H9 (cell line): ENCODE results near the gene LYST. TPM values are rescaled to one million over a fixed set of nuclear protein-coding genes. Genes with fewer than 3 reads are reported as not detected.

Experiments
- DNase-seq: peaks from one replicate; pipeline ENCODE4 v3.0.0-alpha.2; 2017
- H2AFZ ChIP-seq: one replicate; pipeline ENCODE4 v1.6.1; 2013; ENCODE audit warnings: mild to moderate bottlenecking, low read length, control low read depth, moderate library complexity
- H2AK5ac ChIP-seq: 2 replicates; pipeline ENCODE4 v1.6.1; 2013; ENCODE audit warnings: low read length, control low read depth, mixed read lengths; ENCODE audit not compliant: insufficient read length
- H2BK120ac ChIP-seq: one replicate; pipeline ENCODE4 v1.6.1; 2013; ENCODE audit warnings: low read depth, mild to moderate bottlenecking, low read length, control low read depth, inconsistent platforms; ENCODE audit not compliant: poor library complexity, severe bottlenecking
- H2BK12ac ChIP-seq: 2 replicates; pipeline ENCODE4 v1.6.1; 2013; ENCODE audit warnings: low read length, control low read depth, mixed read lengths, low read depth; ENCODE audit not compliant: insufficient read length
- H2BK15ac ChIP-seq: 2 replicates; pipeline ENCODE4 v1.6.1; 2013; ENCODE audit warnings: low read depth, low read length, control low read depth
- H2BK20ac ChIP-seq: one replicate; pipeline ENCODE4 v1.6.1; 2013; ENCODE audit warnings: low read depth, mild to moderate bottlenecking, low read length, control low read depth, inconsistent platforms; ENCODE audit not compliant: poor library complexity, severe bottlenecking
- H2BK5ac ChIP-seq: 2 replicates; pipeline ENCODE4 v1.6.1; 2013; ENCODE audit warnings: low read length, control low read depth, mixed read lengths; ENCODE audit not compliant: insufficient read length
- H3K14ac ChIP-seq: 2 replicates; pipeline ENCODE4 v1.6.1; 2013; ENCODE audit warnings: low read length, control low read depth; ENCODE audit not compliant: insufficient read depth
- H3K18ac ChIP-seq: 2 replicates; pipeline ENCODE4 v1.6.1; 2013; ENCODE audit warnings: low read depth, mild to moderate bottlenecking, mixed read lengths, low read length, control low read depth; ENCODE audit not compliant: insufficient read length
- H3K23ac ChIP-seq: 2 replicates; pipeline ENCODE4 v1.6.1; 2013; ENCODE audit warnings: low read length, control low read depth, mixed read lengths, low read depth; ENCODE audit not compliant: insufficient read length
- H3K23me2 ChIP-seq: 2 replicates; pipeline ENCODE4 v1.6.1; 2013; ENCODE audit warnings: low read depth, mild to moderate bottlenecking, mixed read lengths, low read length, control low read depth; ENCODE audit not compliant: insufficient read length, poor library complexity, severe bottlenecking
- H3K27ac ChIP-seq: 2 replicates; pipeline ENCODE4 v1.5.1; 2013; ENCODE audit warnings: low read length, control low read depth, mixed read lengths, low read depth; ENCODE audit not compliant: insufficient read length
- H3K27me3 ChIP-seq: 2 replicates; pipeline ENCODE4 v1.6.1; 2013; ENCODE audit warnings: low read length, control low read depth, inconsistent platforms; ENCODE audit not compliant: insufficient read depth
- H3K4ac ChIP-seq: 2 replicates; pipeline ENCODE4 v1.6.1; 2013; ENCODE audit warnings: low read depth, mild to moderate bottlenecking, control low read depth, inconsistent platforms, low read length, moderate library complexity
- H3K4me1 ChIP-seq: 2 replicates; pipeline ENCODE4 v1.6.1; 2013; ENCODE audit warnings: low read length, control low read depth, inconsistent platforms; ENCODE audit not compliant: insufficient read depth
- H3K4me2 ChIP-seq: 2 replicates; pipeline ENCODE4 v1.6.1; 2013; ENCODE audit warnings: low read length, control low read depth, mixed read lengths; ENCODE audit not compliant: insufficient read length, insufficient read depth
- H3K56ac ChIP-seq: 2 replicates; pipeline ENCODE4 v1.6.1; 2013; ENCODE audit warnings: low read depth, mild to moderate bottlenecking, mixed read lengths, low read length, control low read depth; ENCODE audit not compliant: insufficient read length
- H3K79me1 ChIP-seq: 2 replicates; pipeline ENCODE4 v1.6.1; 2013; ENCODE audit warnings: low read depth, mild to moderate bottlenecking, moderate library complexity, low read length, control low read depth, inconsistent platforms; ENCODE audit not compliant: insufficient read depth, poor library complexity, severe bottlenecking
- H3K79me2 ChIP-seq: 2 replicates; pipeline ENCODE4 v1.6.1; 2013; ENCODE audit warnings: low read length, control low read depth, inconsistent platforms; ENCODE audit not compliant: insufficient read depth
- H3K9ac ChIP-seq: 2 replicates; pipeline ENCODE4 v1.6.1; 2013; ENCODE audit warnings: low read length, control low read depth, mixed read lengths; ENCODE audit not compliant: insufficient read length; ENCODE audit errors: extremely low read depth
- H3K9me3 ChIP-seq: one replicate; pipeline ENCODE4 v1.6.1; 2013; ENCODE audit warnings: low read depth, low read length, inconsistent platforms; ENCODE audit not compliant: control insufficient read depth
- H3T11ph ChIP-seq: one replicate; pipeline ENCODE4 v1.6.1; 2013; ENCODE audit warnings: mild to moderate bottlenecking, low read length, control low read depth, inconsistent platforms
- H4K20me1 ChIP-seq: one replicate; pipeline ENCODE4 v1.6.1; 2013; ENCODE audit not compliant: control insufficient read depth, insufficient read length, insufficient read depth
- H4K5ac ChIP-seq: 2 replicates; pipeline ENCODE4 v1.6.1; 2013; ENCODE audit warnings: low read depth, mild to moderate bottlenecking, mixed read lengths, low read length, control low read depth; ENCODE audit not compliant: insufficient read length
- H4K8ac ChIP-seq: replicated peaks from 2 replicates; pipeline ENCODE4 v1.6.1; 2013; ENCODE audit warnings: low read length, control low read depth, mixed read lengths, low read depth; ENCODE audit not compliant: insufficient read length
- H4K91ac ChIP-seq: 2 replicates; pipeline ENCODE4 v1.6.1; 2013; ENCODE audit warnings: low read depth, mild to moderate bottlenecking, moderate library complexity, mixed read lengths, low read length, control low read depth; ENCODE audit not compliant: insufficient read length
- H3K27ac Mint-ChIP-seq, 3 experiments: 2 replicates in 2 of 3; 3 replicates in 1 of 3; pipeline ENCODE4 v1.8.0; 2020 to 2021; ENCODE audit warnings: mixed read lengths in 3 of 3, mild to moderate bottlenecking in 1 of 3, moderate library complexity in 1 of 3
- H3K27me3 Mint-ChIP-seq: 2 replicates; pipeline ENCODE4 v1.8.0; 2021; ENCODE audit warnings: low read depth, mild to moderate bottlenecking, moderate library complexity, mixed read lengths
- H3K36me3 Mint-ChIP-seq, 3 experiments: 2 replicates in 2 of 3; 3 replicates in 1 of 3; pipeline ENCODE4 v1.8.0; 2020 to 2021; ENCODE audit warnings: low read depth in 3 of 3, mixed read lengths in 3 of 3; ENCODE audit not compliant: insufficient read depth in 1 of 3
- H3K4me1 Mint-ChIP-seq, 2 experiments: 2 replicates each; pipeline ENCODE4 v1.8.0; 2020; ENCODE audit warnings: mixed read lengths in 2 of 2
- H3K4me3 Mint-ChIP-seq, 2 experiments: 2 replicates in 1 of 2; 3 replicates in 1 of 2; pipeline ENCODE4 v1.8.0; 2020 to 2021; ENCODE audit warnings: mild to moderate bottlenecking in 2 of 2, mixed read lengths in 2 of 2, moderate library complexity in 1 of 2
- H3K9me3 Mint-ChIP-seq, 2 experiments: 2 replicates in 1 of 2; 3 replicates in 1 of 2; pipeline ENCODE4 v1.8.0; 2020; ENCODE audit warnings: mild to moderate bottlenecking in 2 of 2, mixed read lengths in 2 of 2, moderate library complexity in 1 of 2
- CTCF ChIP-seq: fragments of 200-600 bp; sonication (generic); conservative IDR thresholded peaks from 3 replicates; pipeline ENCODE4 v1.8.0; 2021; ENCODE audit warnings: antibody characterized with exemption, mild to moderate bottlenecking
- WGBS: extraction: QIAGEN DNeasy Blood & Tissue Kit; methylation state at CpG from one replicate; pipeline ENCODE4 v1.1.7; 2013; ENCODE audit warnings: missing lambda C conversion rate, low lambda C conversion rate, mixed read lengths; ENCODE audit not compliant: insufficient read length; ENCODE audit errors: extremely low coverage; 5-methylcytosine and 5-hydroxymethylcytosine counted together
- total RNA-seq: library from RNA; stranded (reverse); gene quantifications from 2 replicates; pipeline ENCODE4 v1.2.1, GENCODE V29; 2021

Gene LYST
- total RNA-seq, 1 experiment from 2014 or later, result 0.13 TPM

- H3K79me1 ChIP-seq, result no peaks in the 10 kb centered on the region
- Mint-ChIP-seq H3K36me3 (no peaks in the 10 kb centered on the region), H3K9me3 (no peaks in the 10 kb centered on the region), H3K4me1 (no peaks in the 10 kb centered on the region), H3K27me3 (no peaks in the 10 kb centered on the region; the same call in none of the 2 replicates), H3K27ac (no peak overlapping the region), H3K4me3 (no peak overlapping the region)
- H3K18ac ChIP-seq, result no peak overlapping the region
- no peak overlapping the region for H3K4me2 ChIP-seq
- H3K4me1 ChIP-seq, result no peaks in the 10 kb centered on the region
- no peaks in the 10 kb centered on the region for H3K27me3 ChIP-seq
- no peak overlapping the region for H3K14ac ChIP-seq
- H3K56ac ChIP-seq, result no peak overlapping the region
- H3K4ac ChIP-seq, result no peak overlapping the region
- no peak overlapping the region for H4K8ac ChIP-seq
- no peaks in the 10 kb centered on the region for H3K79me2 ChIP-seq
- H3K9me3 ChIP-seq, result no peaks in the 10 kb centered on the region
- no peak overlapping the region for H3K27ac ChIP-seq
- H2BK20ac ChIP-seq, result no peak overlapping the region
- H2BK5ac ChIP-seq, result no peak overlapping the region
- H2BK120ac ChIP-seq, result no peak overlapping the region
- no peak overlapping the region for H4K5ac ChIP-seq
- H3K23me2 ChIP-seq, result no peaks in the 10 kb centered on the region
- no peak overlapping the region for H4K91ac ChIP-seq
- no peak overlapping the region for H2AK5ac ChIP-seq
- TF ChIP-seq CTCF, result no peak
- H3K23ac ChIP-seq, result no peak overlapping the region
- DNase-seq, result no peak
- no peak overlapping the region for H2BK15ac ChIP-seq
- no peak overlapping the region for H2AFZ ChIP-seq
- no peaks in the 10 kb centered on the region for H4K20me1 ChIP-seq
- H3K9ac ChIP-seq, result no peak overlapping the region
- H3T11ph ChIP-seq, result no peak overlapping the region
- H2BK12ac ChIP-seq, result no peak overlapping the region
- no CpG with 5 or more reads among the region's 1 CpG for WGBS
These were observed 28.7 kb downstream of the LYST start for GRCh38 chr1:235838021-235838420.
